ENCODE results near the gene CRYBG2.
A peak's percentile ranks its signal among the peaks of the same experiment; 100 is the strongest.

The CRYBG2 gene

GRCh38 chr1:26276432-26276838 is 77.5 kb downstream of the CRYBG2 start:
- DNase-seq (ENCODE audit: low read depth): no peak
- H3K4me3 ChIP-seq (ENCODE audit: control insufficient read depth, low read depth, low read length): no peak overlapping the region
- no peak for TF ChIP-seq CTCF (IDR thresholded peaks at IDR 0.05; ENCODE audit: control insufficient read depth, insufficient read depth, low read depth, low read length, missing control alignments)

- TF ChIP-seq CTCF (IDR thresholded peaks at IDR 0.05; ENCODE audit: control insufficient read depth, insufficient read depth, low read depth, low read length, missing control alignments): peak; percentile 82
- DNase-seq (ENCODE audit: low read depth): peak; percentile 96
- no peak overlapping the region for H3K4me3 ChIP-seq (ENCODE audit: control insufficient read depth, low read depth, low read length)
These were observed 78.1 kb downstream of the CRYBG2 start for GRCh38 chr1:26275580-26276431.

GRCh38 chr1:26274801-26275425 is 79.0 kb downstream of the CRYBG2 start:
- no peak for TF ChIP-seq CTCF (IDR thresholded peaks at IDR 0.05; ENCODE audit: control insufficient read depth, insufficient read depth, low read depth, low read length, missing control alignments)
- no peak for DNase-seq (ENCODE audit: low read depth)
- H3K4me3 ChIP-seq (ENCODE audit: control insufficient read depth, low read depth, low read length): no peak overlapping the region

All from AG09309 (cell line).